NT2/D1 (cell line): ENCODE data around the gene WDR64.

Experiments used
- DNase-seq: peaks from one replicate; pipeline ENCODE4 v3.0.0-alpha.2; 2011; ENCODE audit warnings: low read depth, low spot score
- H3K27me3 ChIP-seq: 2 replicates; pipeline ENCODE4 v1.6.0; 2011; ENCODE audit warnings: mild to moderate bottlenecking; ENCODE audit not compliant: insufficient read length, insufficient read depth
- H3K36me3 ChIP-seq: 2 replicates; pipeline ENCODE4 v1.6.1; 2011; ENCODE audit warnings: mild to moderate bottlenecking, low read length, mixed read lengths; ENCODE audit not compliant: insufficient read depth, insufficient read length
- H3K4me1 ChIP-seq: 2 replicates; pipeline ENCODE4 v1.5.1; 2011; ENCODE audit not compliant: insufficient read depth, insufficient read length
- H3K4me3 ChIP-seq: 2 replicates; pipeline ENCODE4 v1.5.1; 2011; ENCODE audit warnings: low read depth; ENCODE audit not compliant: insufficient read length
- H3K9ac ChIP-seq: 2 replicates; pipeline ENCODE4 v1.6.0; 2011; ENCODE audit warnings: low read depth; ENCODE audit not compliant: insufficient read length
- H3K9me3 ChIP-seq: 2 replicates; pipeline ENCODE4 v1.5.1; 2011; ENCODE audit warnings: mild to moderate bottlenecking, low read length; ENCODE audit not compliant: insufficient read depth
- SUZ12 ChIP-seq: IDR thresholded peaks from 2 replicates; pipeline ENCODE4 v1.6.1; 2011; ENCODE audit not compliant: insufficient read length, insufficient read depth; ENCODE audit errors: extremely low read depth
- YY1 ChIP-seq: IDR thresholded peaks from 2 replicates; pipeline ENCODE4 v1.6.1; 2011; ENCODE audit not compliant: insufficient read length, insufficient read depth
- ZNF274 ChIP-seq: IDR thresholded peaks from 2 replicates; pipeline ENCODE4 v1.6.1; 2011; ENCODE audit warnings: mild to moderate bottlenecking, low read depth, low read length

Gene WDR64

GRCh38 chr1:241751524-241751923 is 99.4 kb downstream of the WDR64 start:
- TF ChIP-seq ZNF274 (no peak), SUZ12 (no peak), YY1 (no peak)
- Histone ChIP-seq H3K9ac (no peak overlapping the region), H3K9me3 (no peaks in the 10 kb centered on the region), H3K27me3 (no peaks in the 10 kb centered on the region), H3K4me1 (no peaks in the 10 kb centered on the region), H3K36me3 (no peaks in the 10 kb centered on the region), H3K4me3 (no peak overlapping the region)
- no peak for DNase-seq

GRCh38 chr1:241762713-241763339 is 110.7 kb downstream of the WDR64 start:
- H3K27me3 ChIP-seq, result no peaks in the 10 kb centered on the region
- H3K4me1 ChIP-seq, result no peaks in the 10 kb centered on the region
- H3K4me3 ChIP-seq, result no peak overlapping the region
- no peak overlapping the region for H3K9ac ChIP-seq
- no peak for DNase-seq
- H3K9me3 ChIP-seq, result no peaks in the 10 kb centered on the region
- TF ChIP-seq SUZ12 (no peak), YY1 (no peak), ZNF274 (no peak)
- no peaks in the 10 kb centered on the region for H3K36me3 ChIP-seq

- Histone ChIP-seq H3K4me3 (no peak overlapping the region), H3K36me3 (no peaks in the 10 kb centered on the region), H3K9me3 (no peaks in the 10 kb centered on the region), H3K27me3 (no peaks in the 10 kb centered on the region), H3K9ac (no peak overlapping the region), H3K4me1 (no peaks in the 10 kb centered on the region)
- TF ChIP-seq ZNF274 (no peak), YY1 (no peak), SUZ12 (no peak)
- no peak for DNase-seq
These were observed 113.3 kb downstream of the WDR64 start for GRCh38 chr1:241765390-241765789.

GRCh38 chr1:241767737-241768136 is 115.7 kb downstream of the WDR64 start:
- no peak for DNase-seq
- H3K4me3 ChIP-seq, result no peak overlapping the region
- no peaks in the 10 kb centered on the region for H3K27me3 ChIP-seq
- H3K9me3 ChIP-seq, result no peaks in the 10 kb centered on the region
- TF ChIP-seq YY1 (no peak), SUZ12 (no peak), ZNF274 (no peak)
- no peaks in the 10 kb centered on the region for H3K36me3 ChIP-seq
- H3K9ac ChIP-seq, result no peak overlapping the region
- no peaks in the 10 kb centered on the region for H3K4me1 ChIP-seq

GRCh38 chr1:241770115-241770514 is 118.0 kb downstream of the WDR64 start:
- TF ChIP-seq ZNF274 (no peak), SUZ12 (no peak), YY1 (no peak)
- no peaks in the 10 kb centered on the region for H3K27me3 ChIP-seq
- H3K4me1 ChIP-seq, result no peaks in the 10 kb centered on the region
- H3K9me3 ChIP-seq, result no peaks in the 10 kb centered on the region
- DNase-seq, result no peak
- H3K4me3 ChIP-seq, result no peak overlapping the region
- no peaks in the 10 kb centered on the region for H3K36me3 ChIP-seq
- H3K9ac ChIP-seq, result no peak overlapping the region

GRCh38 chr1:241771117-241771516 is 119.0 kb downstream of the WDR64 start:
- no peaks in the 10 kb centered on the region for H3K9me3 ChIP-seq
- no peak for DNase-seq
- no peak overlapping the region for H3K9ac ChIP-seq
- H3K27me3 ChIP-seq, result no peaks in the 10 kb centered on the region
- no peak overlapping the region for H3K4me3 ChIP-seq
- no peaks in the 10 kb centered on the region for H3K4me1 ChIP-seq
- H3K36me3 ChIP-seq, result no peaks in the 10 kb centered on the region
- TF ChIP-seq YY1, result no peak
- TF ChIP-seq SUZ12, result no peak
- no peak for TF ChIP-seq ZNF274

GRCh38 chr1:241772932-241773500 is 120.9 kb downstream of the WDR64 start:
- no peak for DNase-seq
- H3K27me3 ChIP-seq, result no peaks in the 10 kb centered on the region
- H3K9me3 ChIP-seq, result no peaks in the 10 kb centered on the region
- H3K4me3 ChIP-seq, result no peak overlapping the region
- H3K4me1 ChIP-seq, result peaks cover 3% of the 10 kb centered on the region
- H3K36me3 ChIP-seq, result no peaks in the 10 kb centered on the region
- no peak overlapping the region for H3K9ac ChIP-seq
- TF ChIP-seq SUZ12 (no peak), YY1 (no peak), ZNF274 (no peak)

GRCh38 chr1:241773991-241774390 is 121.9 kb downstream of the WDR64 start:
- H3K9me3 ChIP-seq, result no peaks in the 10 kb centered on the region
- no peak overlapping the region for H3K9ac ChIP-seq
- DNase-seq, result no peak
- no peaks in the 10 kb centered on the region for H3K36me3 ChIP-seq
- H3K27me3 ChIP-seq, result no peaks in the 10 kb centered on the region
- TF ChIP-seq YY1 (no peak), SUZ12 (no peak), ZNF274 (no peak)
- peaks cover 3% of the 10 kb centered on the region for H3K4me1 ChIP-seq
- H3K4me3 ChIP-seq, result no peak overlapping the region
